ENCODE data around the gene PHF24.

GRCh38 chr9:34984049-34984448, 26.0 kb downstream of the PHF24 start:
- TF ChIP-seq, protein P1, sequence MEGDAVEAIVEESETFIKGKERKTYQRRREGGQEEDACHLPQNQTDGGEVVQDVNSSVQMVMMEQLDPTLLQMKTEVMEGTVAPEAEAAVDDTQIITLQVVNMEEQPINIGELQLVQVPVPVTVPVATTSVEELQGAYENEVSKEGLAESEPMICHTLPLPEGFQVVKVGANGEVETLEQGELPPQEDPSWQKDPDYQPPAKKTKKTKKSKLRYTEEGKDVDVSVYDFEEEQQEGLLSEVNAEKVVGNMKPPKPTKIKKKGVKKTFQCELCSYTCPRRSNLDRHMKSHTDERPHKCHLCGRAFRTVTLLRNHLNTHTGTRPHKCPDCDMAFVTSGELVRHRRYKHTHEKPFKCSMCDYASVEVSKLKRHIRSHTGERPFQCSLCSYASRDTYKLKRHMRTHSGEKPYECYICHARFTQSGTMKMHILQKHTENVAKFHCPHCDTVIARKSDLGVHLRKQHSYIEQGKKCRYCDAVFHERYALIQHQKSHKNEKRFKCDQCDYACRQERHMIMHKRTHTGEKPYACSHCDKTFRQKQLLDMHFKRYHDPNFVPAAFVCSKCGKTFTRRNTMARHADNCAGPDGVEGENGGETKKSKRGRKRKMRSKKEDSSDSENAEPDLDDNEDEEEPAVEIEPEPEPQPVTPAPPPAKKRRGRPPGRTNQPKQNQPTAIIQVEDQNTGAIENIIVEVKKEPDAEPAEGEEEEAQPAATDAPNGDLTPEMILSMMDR (IDR thresholded peaks at IDR 0.05) = no peak
- TF ChIP-seq POLR2A (IDR thresholded peaks at IDR 0.05) = no peak
